BE2C (cell line): ENCODE measurements around the gene SPTBN4.
"Not testable (repeated sequence)": the region's sequence is repeated elsewhere in the genome, so short reads cannot be mapped to it uniquely, and the experiment has no call there.

Experiments used
- DNase-seq: peaks from one replicate; pipeline ENCODE4 v3.0.0-alpha.2; 2020
- H3K27me3 ChIP-seq: fragments of 250-450 bp; sonication (Bioruptor Pico); 2 replicates; pipeline ENCODE4 v1.5.1; 2020; ENCODE audit warnings: mild to moderate bottlenecking
- H3K36me3 ChIP-seq: fragments of 250-450 bp; sonication (Bioruptor Pico); 2 replicates; pipeline ENCODE4 v1.5.1; 2020; ENCODE audit warnings: mild to moderate bottlenecking
- H3K4me1 ChIP-seq: fragments of 250-450 bp; sonication (Bioruptor Pico); 2 replicates; pipeline ENCODE4 v1.5.1; 2020
- H3K4me3 ChIP-seq: 2 replicates; pipeline ENCODE4 v1.5.1; 2011; ENCODE audit warnings: low read depth, low read length
- H3K9me3 ChIP-seq: fragments of 250-450 bp; sonication (Bioruptor Pico); 2 replicates; pipeline ENCODE4 v1.5.1; 2020
- TF ChIP-seq, protein P1 (sequence below): IDR thresholded peaks from 2 replicates; pipeline ENCODE4 v1.5.1; 2012; ENCODE audit warnings: mild to moderate bottlenecking, low read depth, low read length

Gene SPTBN4

DNA sequence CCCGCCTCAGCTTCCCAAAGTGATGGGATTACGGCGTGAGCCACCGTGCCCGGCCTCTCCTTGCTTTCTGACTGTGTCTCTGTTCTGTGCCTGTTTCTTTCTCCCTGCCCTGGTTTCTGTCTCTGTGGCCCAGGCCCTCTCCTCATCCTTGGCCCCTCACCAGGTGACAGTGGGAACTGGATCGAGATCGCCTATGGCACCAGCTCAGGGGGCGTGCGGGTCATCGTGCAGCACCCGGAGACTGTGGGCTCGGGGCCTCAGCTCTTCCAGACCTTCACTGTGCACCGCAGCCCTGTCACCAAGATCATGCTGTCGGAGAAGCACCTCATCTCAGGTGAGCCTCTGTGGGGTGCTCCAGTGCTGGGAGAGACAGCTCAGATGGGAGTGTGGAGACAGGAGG, 119.8 kb downstream of the SPTBN4 start:
- Histone ChIP-seq H3K4me3 (no peak overlapping the region), H3K9me3 (no peaks in the 10 kb centered on the region), H3K36me3 (no peaks in the 10 kb centered on the region), H3K27me3 (no peaks in the 10 kb centered on the region), H3K4me1 (no peaks in the 10 kb centered on the region)
- TF ChIP-seq, protein P1, sequence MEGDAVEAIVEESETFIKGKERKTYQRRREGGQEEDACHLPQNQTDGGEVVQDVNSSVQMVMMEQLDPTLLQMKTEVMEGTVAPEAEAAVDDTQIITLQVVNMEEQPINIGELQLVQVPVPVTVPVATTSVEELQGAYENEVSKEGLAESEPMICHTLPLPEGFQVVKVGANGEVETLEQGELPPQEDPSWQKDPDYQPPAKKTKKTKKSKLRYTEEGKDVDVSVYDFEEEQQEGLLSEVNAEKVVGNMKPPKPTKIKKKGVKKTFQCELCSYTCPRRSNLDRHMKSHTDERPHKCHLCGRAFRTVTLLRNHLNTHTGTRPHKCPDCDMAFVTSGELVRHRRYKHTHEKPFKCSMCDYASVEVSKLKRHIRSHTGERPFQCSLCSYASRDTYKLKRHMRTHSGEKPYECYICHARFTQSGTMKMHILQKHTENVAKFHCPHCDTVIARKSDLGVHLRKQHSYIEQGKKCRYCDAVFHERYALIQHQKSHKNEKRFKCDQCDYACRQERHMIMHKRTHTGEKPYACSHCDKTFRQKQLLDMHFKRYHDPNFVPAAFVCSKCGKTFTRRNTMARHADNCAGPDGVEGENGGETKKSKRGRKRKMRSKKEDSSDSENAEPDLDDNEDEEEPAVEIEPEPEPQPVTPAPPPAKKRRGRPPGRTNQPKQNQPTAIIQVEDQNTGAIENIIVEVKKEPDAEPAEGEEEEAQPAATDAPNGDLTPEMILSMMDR = no peak
- no peak for DNase-seq

DNA sequence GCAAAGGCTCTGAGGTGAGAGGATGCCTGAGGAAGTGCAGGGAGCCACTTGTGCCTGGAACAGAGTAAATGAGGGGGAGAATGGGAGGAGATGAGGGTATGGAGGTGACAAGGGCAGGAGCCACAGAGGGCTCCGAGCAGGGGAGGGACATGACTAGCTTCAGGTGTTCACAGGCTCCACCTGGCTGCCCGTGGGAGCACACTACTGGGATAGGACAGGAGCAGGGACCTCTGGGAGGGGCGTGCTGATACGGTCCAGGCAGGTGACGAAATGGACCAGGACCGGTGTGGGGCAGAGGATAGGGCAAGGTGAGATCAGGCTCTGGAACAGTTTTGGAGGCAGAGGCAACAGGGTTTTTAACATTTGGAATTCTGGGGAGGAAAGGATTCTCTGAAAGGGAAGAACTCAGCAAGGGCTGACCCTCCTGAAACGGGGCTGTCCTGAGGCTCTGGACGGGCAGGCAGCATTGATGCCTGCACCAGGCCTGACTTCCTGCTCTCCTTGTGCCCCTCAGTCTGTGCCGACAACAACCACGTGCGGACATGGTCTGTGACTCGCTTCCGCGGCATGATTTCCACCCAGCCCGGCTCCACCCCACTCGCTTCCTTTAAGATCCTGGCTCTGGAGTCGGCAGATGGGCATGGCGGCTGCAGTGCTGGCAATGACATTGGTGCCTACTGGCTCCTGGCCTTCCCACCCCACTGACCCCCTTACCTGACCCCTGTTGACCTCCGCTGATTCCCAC, 121.5 kb downstream of the SPTBN4 start:
- no peaks in the 10 kb centered on the region for H3K27me3 ChIP-seq
- no peaks in the 10 kb centered on the region for H3K9me3 ChIP-seq
- peaks cover 9% of the 10 kb centered on the region for H3K4me1 ChIP-seq
- no peak overlapping the region for H3K4me3 ChIP-seq
- no peak for DNase-seq
- TF ChIP-seq, protein P1 = no peak
- H3K36me3 ChIP-seq = no peaks in the 10 kb centered on the region

DNA sequence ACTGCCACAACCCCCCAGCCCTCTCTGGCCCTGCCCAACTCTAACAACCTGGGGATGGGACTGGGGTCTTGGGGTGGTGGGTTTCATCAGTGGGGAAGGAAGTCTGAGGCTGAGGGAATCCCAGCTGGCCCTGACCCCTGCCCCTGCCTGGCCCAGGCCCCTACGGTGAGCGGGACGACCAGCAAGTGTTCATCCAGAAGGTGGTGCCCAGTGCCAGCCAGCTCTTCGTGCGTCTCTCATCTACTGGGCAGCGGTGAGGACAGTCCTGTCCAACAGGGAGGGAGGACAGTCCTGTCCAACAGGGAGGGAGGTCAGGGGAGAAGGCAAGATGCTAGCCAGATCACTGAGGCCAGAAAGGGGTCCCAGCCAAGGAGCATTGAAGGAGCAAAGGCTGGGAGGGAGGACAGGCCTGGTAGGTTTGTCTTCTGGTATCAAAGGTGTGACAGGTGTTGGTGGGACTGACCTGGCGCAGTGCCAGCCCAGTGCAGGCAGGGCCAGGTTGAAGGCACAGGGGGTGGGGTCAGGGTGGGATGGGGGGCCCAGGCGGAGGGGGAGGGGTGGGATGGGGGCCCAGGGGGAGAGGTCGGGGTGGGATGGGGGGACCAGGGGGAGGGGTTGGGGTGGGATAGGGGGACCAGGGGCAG, 122.2 kb downstream of the SPTBN4 start:
- DNase-seq = no peak
- peaks cover 9% of the 10 kb centered on the region for H3K4me1 ChIP-seq
- no peaks in the 10 kb centered on the region for H3K36me3 ChIP-seq
- TF ChIP-seq, protein P1 = no peak
- H3K27me3 ChIP-seq = no peaks in the 10 kb centered on the region
- no peaks in the 10 kb centered on the region for H3K9me3 ChIP-seq
- H3K4me3 ChIP-seq = no peak overlapping the region

DNA sequence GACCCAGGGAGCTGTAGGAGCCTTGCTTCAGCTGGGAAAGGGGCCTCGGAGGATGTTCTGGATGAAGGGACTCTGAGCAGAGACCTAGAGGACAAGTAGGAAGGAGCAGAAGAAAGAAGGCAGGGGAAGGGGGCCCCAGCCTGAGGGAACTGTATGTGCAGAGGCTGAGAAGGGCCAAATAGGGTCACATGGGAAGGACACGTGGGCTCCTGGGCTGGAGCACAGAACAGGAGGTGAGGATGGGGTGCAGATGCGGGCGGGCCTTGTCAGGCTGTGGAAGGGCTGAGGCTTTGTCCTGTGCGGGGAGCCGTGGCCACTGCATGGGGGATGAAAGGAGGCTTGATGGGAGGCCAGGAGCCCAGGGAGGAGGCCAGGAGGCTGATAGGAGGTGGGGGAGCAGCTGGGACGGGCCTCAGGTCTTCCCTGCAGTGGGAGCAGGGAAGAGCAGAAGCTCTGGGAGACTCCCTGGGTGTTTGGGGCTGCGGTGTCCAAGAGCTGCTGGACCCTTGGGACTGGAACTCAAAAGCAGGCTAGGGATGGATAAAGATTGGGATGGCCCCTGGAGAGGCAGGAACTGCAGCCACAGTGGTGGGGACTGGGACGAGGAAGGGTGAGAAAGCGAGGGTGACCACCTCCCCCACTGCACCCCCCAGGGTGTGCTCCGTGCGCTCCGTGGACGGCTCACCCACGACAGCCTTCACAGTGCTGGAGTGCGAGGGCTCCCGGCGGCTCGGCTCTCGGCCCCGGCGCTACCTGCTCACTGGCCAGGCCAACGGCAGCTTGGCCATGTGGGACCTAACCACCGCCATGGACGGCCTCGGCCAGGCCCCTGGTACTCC, 123.0 kb downstream of the SPTBN4 start:
- H3K27me3 ChIP-seq = no peaks in the 10 kb centered on the region
- H3K4me1 ChIP-seq = peaks cover 9% of the 10 kb centered on the region
- TF ChIP-seq, protein P1 = no peak
- no peaks in the 10 kb centered on the region for H3K9me3 ChIP-seq
- H3K36me3 ChIP-seq = no peaks in the 10 kb centered on the region
- no peak overlapping the region for H3K4me3 ChIP-seq
- no peak for DNase-seq

GRCh38 chr19:40590464-40591265, 123.9 kb downstream of the SPTBN4 start:
- TF ChIP-seq, protein P1 = no peak
- Histone ChIP-seq H3K27me3 (no peaks in the 10 kb centered on the region), H3K4me3 (no peak overlapping the region), H3K36me3 (no peaks in the 10 kb centered on the region), H3K4me1 (peaks cover 9% of the 10 kb centered on the region), H3K9me3 (no peaks in the 10 kb centered on the region)
- DNase-seq = no peak

DNA sequence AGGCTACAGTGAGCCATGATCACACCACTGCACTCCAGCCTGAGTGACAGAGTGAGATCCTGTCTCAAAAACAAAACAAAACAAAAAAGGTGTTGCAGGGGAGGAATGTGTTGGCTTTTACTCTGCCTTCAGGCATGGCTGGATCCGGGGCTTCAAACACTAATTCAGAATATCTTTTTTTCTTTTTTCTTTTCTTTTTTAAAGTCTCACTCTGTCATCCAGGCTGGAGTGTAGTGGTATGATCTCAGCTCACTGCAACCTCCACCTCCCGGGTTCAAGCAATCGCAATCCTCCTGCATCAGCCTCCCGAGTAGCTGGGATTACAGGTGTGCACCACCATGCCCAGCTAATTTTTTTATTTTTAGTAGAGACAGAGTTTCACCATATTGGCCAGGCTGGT, 124.9 kb downstream of the SPTBN4 start:
- not testable (repeated sequence) for H3K27me3 ChIP-seq, DNase-seq, H3K36me3 ChIP-seq, H3K4me1 ChIP-seq, H3K9me3 ChIP-seq, H3K4me3 ChIP-seq
